Measurements from ENCODE around the gene ZNF655. TPM values are rescaled to one million over a fixed set of nuclear protein-coding genes. Genes with fewer than 3 reads are reported as not detected.
"Not testable (repeated sequence)": the region's sequence is repeated elsewhere in the genome, so short reads cannot be mapped to it uniquely, and the experiment has no call there.

Gene ZNF655
- total RNA-seq, 1 donor from 2014 or later = 76.2 TPM

DNA sequence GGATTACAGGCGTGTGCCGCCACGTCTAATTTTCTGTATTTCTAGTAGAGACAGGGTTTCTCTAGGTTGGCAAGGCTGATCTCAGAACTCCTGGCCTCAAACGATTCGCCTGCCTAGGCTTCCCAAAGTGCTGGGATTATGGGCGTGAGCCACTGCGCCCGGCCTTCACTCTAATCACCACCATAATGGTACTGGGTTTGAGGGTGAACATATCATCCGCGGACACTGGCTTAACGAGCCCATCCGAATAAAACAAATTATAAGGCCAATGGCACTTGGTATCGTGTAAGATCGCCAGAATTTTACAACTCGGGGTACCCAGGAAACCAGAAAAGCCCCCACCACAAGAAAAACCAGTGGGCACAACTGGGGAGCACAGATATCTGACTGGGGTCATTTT is 7.1 kb upstream of the ZNF655 start:
- intact Hi-C loops (cut with micrococcal nuclease) = loop anchor here (10.0 kb wide), 3 partner anchors 77 to 533 kb away; partner anchors contain the start of genes COPS6, ZKSCAN1, ZNF3 and ZNF789
- H3K27me3 Mint-ChIP-seq = no peaks in the 10 kb centered on the region
- peaks cover 61% of the 10 kb centered on the region for H3K36me3 Mint-ChIP-seq (ENCODE audit: low read depth)
- peak overlapping the region; percentile 94 for H3K4me3 Mint-ChIP-seq
- H3K27ac Mint-ChIP-seq = peak overlapping the region; percentile 91
- peaks cover 4% of the 10 kb centered on the region for H3K9me3 Mint-ChIP-seq
- DNase-seq = peak; percentile 56
- peaks cover 21% of the 10 kb centered on the region for H3K4me1 Mint-ChIP-seq

DNA sequence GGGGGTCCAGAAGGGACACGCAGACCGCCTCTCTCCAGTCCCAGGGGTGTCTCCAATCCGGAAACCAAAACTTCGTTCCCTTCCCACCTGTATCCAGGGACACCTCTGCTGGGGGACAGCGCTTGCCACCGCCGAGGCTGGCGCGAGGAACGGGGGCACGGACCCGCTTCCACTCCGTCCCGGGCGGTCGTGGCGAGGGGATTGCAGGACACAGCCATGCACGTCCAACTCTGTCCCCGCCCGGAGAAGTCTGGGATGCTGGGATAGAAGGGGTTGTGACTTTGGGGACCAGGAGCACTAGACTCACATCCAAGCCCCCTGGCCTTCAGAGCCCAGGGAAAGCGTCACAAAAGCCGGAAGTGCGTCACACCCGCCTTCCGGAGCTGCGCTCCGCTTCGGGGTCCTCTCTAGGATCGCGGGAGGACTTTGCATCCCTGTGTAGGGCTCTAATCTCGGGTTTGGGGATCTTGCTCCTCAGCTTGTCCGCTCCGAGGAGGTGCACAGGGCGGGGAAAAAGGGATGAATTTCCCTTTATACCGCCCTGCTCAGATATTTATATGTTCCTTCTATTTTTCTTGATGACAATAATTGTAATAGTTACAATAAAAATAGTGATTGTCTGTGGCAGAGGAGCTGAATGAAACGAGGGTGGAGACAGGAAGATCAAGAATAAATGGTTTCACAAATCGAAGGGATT is 6.5 kb upstream of the ZNF655 start, which contains the start of gene FAM200A:
Gene FAM200A, minus strand, starts transcription at position 348 of the 697 bp plus-strand sequence. CDS start 3,707 bp downstream, outside the sequence.
- intact Hi-C loops (cut with micrococcal nuclease) = loop anchor here (1.0 to 10.0 kb wide), 6 partner anchors 48 to 533 kb away; partner anchors contain the start of genes COPS6, ZKSCAN1, ZKSCAN5 and ZNF3
- peaks cover 4% of the 10 kb centered on the region for H3K9me3 Mint-ChIP-seq
- H3K27me3 Mint-ChIP-seq = no peaks in the 10 kb centered on the region
- DNase-seq = peak; percentile 95
- peak within 1 kb of the TSS; percentile 94 for H3K4me3 Mint-ChIP-seq
- peak within 1 kb of the TSS; percentile 91 for H3K27ac Mint-ChIP-seq
- H3K4me1 Mint-ChIP-seq = peaks cover 21% of the 10 kb centered on the region
- peaks cover 61% of the 10 kb centered on the region for H3K36me3 Mint-ChIP-seq (ENCODE audit: low read depth)

DNA sequence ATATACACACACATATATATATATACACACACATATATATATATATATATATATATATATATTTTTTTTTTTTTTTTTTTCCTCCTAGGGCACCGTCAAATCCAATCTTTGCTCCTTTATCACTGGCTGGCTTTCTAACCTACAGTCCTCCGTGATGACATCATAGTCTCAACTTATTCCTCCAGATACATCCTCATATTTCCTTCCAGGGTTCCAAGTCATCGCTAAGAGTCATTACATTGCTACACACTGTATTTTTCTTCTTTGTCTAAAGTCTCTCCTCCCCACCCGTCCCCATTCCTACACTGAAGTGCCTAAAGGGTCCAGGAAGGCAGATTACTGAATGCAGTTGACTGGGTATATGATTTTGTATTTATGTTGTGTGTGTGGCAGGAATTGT is 5.4 kb upstream of the ZNF655 start:
- H3K27me3 Mint-ChIP-seq = no peaks in the 10 kb centered on the region
- DNase-seq = no peak
- peaks cover 4% of the 10 kb centered on the region for H3K9me3 Mint-ChIP-seq
- no peak overlapping the region for H3K4me3 Mint-ChIP-seq
- no peak overlapping the region for H3K27ac Mint-ChIP-seq
- intact Hi-C loops (cut with micrococcal nuclease) = loop anchor here (10.0 kb wide), 3 partner anchors 78 to 532 kb away; partner anchors contain the start of genes COPS6, ZKSCAN1, ZNF3 and ZNF789
- peaks cover 28% of the 10 kb centered on the region for H3K4me1 Mint-ChIP-seq
- H3K36me3 Mint-ChIP-seq (ENCODE audit: low read depth) = peaks cover 60% of the 10 kb centered on the region

DNA sequence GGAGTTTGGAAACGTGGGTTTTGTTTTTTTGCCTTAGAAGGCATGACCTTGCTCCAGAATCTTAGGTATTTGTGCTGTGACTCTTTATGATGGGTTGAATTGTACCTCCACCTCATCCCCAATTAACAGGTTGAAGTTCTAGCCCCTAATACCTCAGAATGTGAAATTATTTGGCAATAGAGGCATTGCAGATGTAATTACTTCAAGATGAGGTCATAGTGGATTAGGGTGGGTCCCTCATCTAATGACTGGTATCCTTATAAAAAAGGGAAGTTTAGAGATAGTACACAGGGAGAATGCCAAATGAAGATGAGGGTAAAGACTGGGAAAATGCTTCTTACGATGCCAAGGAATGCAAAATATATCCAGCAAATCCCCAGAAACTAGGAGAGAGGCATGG is 3.5 kb upstream of the ZNF655 start:
- no peak for DNase-seq
- Mint-ChIP-seq H3K27ac (no peak overlapping the region), H3K36me3 (ENCODE audit: low read depth) (peaks cover 50% of the 10 kb centered on the region), H3K4me1 (peaks cover 29% of the 10 kb centered on the region), H3K9me3 (no peaks in the 10 kb centered on the region), H3K27me3 (no peaks in the 10 kb centered on the region), H3K4me3 (no peak overlapping the region)
- intact Hi-C loops (cut with micrococcal nuclease) = loop anchor here (10.0 kb wide), 3 partner anchors 80 to 530 kb away; partner anchors contain the start of genes COPS6, ZKSCAN1, ZNF3 and ZNF789

DNA sequence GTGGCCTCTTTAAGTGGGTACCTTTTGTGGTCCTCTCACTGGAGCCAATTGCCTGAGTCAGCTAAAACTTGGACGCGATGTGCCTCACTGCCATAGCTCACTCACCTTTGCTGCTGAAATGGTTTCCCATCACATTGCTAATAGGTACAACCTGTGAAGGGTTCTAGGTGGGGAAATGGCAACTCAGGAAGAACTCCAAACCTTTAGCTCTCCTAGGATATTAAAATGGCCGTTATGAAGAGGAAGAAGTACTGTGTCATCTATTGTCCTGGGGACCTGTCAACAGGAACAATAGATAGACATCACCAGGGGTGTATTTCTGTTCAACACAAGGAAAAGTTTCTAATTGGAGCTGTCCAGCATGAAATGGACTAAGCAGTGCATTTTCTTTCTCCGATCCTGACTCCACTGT is 1.2 kb upstream of the ZNF655 start:
- intact Hi-C loops (cut with micrococcal nuclease) = loop anchor here (10.0 kb wide), 3 partner anchors 82 to 528 kb away; partner anchors contain the start of genes COPS6, ZKSCAN1, ZNF3 and ZNF789
- Mint-ChIP-seq H3K27ac (peak overlapping the region; percentile 99), H3K4me1 (peaks cover 40% of the 10 kb centered on the region), H3K9me3 (no peaks in the 10 kb centered on the region), H3K4me3 (peak overlapping the region; percentile 100), H3K27me3 (no peaks in the 10 kb centered on the region), H3K36me3 (ENCODE audit: low read depth) (peaks cover 60% of the 10 kb centered on the region)
- DNase-seq = peak; percentile 56

DNA sequence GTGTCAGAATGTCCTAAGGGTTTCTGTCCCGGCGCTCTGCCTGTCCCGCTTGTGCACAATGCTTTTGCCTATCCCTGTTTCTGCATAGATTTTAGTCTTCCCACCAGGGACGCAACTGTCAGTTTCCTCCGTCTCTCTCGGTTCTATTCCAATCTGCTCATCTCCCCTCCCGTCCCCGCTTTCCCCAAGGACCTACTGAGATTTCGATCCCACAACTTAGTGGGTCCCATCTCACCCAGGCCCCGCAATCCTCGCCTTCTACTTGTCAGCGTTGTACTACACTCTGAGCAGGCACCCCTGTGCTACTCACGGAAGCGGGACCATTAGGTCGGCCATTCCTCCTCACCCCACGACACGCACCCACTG is 519 bp upstream of the ZNF655 start:
- intact Hi-C loops (cut with micrococcal nuclease) = loop anchor here (1.0 to 10.0 kb wide), 7 partner anchors 23 to 527 kb away; partner anchors contain the start of genes BUD31, COPS6, PDAP1 and ZKSCAN1
- Mint-ChIP-seq H3K36me3 (ENCODE audit: low read depth) (peaks cover 64% of the 10 kb centered on the region), H3K27ac (peak overlapping the region; percentile 99), H3K4me3 (peak overlapping the region; percentile 100), H3K4me1 (peaks cover 42% of the 10 kb centered on the region), H3K9me3 (no peaks in the 10 kb centered on the region), H3K27me3 (no peaks in the 10 kb centered on the region)
- DNase-seq = no peak

DNA sequence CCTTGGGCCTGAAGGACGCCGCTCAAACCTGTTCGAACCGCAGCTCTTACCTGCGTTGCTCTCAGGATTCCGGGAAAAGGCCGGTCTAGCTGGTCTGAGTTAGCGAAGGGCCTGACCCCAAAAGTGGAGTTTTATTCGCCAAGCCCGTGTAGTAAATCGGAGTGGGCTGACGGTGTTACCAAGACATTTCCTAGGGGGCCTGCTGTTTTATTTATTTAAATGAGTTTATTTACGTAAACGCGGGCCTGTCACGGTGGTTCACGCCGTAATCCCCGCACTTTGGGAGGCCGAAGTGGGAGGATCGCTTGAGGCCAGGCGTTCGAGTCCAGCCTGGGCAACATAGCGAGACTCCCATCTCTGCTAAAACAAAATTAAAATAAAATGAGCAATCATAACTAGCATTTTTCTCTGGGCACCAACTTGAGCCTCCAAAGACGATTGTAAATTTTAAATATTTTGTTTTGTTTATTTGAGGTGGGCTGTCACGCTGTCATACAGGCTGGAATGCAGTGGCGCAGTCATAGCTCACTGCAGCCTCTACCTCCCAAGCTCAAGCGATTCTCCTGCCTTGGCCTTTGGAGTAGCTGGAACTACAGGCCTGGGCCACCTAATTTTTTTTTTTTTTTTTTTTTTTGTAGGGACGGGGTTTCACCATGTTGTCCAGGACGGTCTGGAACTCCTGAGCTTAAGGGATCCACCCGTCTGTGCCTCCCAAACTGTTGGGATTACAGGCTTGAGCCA is 903 bp downstream of the ZNF655 start:
- Mint-ChIP-seq H3K27ac (peak overlapping the region; percentile 99), H3K9me3 (no peaks in the 10 kb centered on the region), H3K4me3 (peak overlapping the region; percentile 100), H3K36me3 (ENCODE audit: low read depth) (peaks cover 68% of the 10 kb centered on the region), H3K27me3 (no peaks in the 10 kb centered on the region), H3K4me1 (peaks cover 44% of the 10 kb centered on the region)
- intact Hi-C loops (cut with micrococcal nuclease) = loop anchor here (2.0 to 10.0 kb wide), 6 partner anchors 21 to 525 kb away; partner anchors contain the start of genes BUD31, COPS6, PDAP1 and ZKSCAN1
- DNase-seq = no peak

DNA sequence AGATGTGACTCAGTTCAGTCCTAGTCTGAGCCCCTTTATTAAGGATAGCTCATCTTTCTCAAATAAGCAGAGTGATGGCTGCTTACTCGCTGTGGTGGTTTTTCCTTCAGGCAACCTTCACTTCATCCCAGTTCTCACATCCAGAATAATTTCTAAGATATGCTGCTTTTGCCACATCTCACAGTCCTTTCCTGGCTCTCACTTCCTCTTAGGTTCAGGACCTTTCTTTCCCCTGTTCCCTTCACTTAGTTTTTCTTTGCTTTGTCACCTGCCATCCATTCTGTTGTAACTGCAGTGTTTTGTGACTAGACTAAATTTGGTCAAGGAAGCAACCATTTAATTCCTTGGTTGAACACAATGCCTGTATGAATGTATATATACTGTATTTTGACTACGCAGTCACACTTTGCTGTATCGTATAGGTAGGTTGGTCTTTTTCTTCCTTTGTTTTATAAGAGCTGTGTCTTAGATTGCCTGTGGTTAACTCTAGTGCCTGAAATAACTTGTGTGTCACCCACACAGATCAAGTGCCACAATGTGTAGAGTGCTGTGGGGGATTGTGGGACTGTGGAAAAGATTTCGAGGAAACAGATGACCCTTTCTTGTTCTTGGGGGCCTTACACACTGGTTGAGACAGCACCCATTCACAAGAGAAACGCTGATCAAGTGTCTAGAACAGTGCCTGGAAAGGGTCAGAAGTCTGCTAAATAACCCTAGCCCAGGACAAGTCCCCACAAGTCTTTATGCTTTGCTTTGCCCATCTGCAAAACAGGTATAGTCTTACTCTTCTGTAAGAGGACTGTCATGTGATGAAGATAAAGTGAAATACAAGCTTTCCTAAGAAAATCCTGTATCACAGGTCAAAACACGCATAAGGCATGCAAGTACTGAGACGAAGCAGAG is 2.6 kb downstream of the ZNF655 start:
- H3K27ac Mint-ChIP-seq = peak overlapping the region; percentile 69
- H3K27me3 Mint-ChIP-seq = no peaks in the 10 kb centered on the region
- no peak for DNase-seq
- peak overlapping the region; percentile 55 for H3K4me3 Mint-ChIP-seq
- peaks cover 45% of the 10 kb centered on the region for H3K4me1 Mint-ChIP-seq
- peaks cover 66% of the 10 kb centered on the region for H3K36me3 Mint-ChIP-seq (ENCODE audit: low read depth)
- intact Hi-C loops (cut with micrococcal nuclease) = no loop called here
- no peaks in the 10 kb centered on the region for H3K9me3 Mint-ChIP-seq

DNA sequence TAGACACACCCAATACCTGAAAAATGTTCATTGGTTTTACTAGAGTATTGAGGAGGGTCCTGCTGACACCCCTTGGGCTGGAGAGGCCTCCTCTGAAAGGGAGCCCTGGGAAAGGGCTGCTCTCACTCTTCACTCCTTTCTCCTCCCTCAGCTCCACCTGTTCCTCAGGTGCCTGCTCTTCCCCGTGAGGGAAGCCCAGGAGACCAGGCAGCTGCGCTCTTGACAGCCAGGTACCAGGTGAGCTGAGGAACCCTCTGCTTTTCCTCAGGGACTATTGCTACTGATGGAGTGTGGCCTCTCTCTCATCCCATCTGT is 3.3 kb downstream of the ZNF655 start:
- Mint-ChIP-seq H3K4me3 (no peak overlapping the region), H3K4me1 (peaks cover 44% of the 10 kb centered on the region), H3K36me3 (ENCODE audit: low read depth) (peaks cover 64% of the 10 kb centered on the region), H3K27me3 (no peaks in the 10 kb centered on the region), H3K9me3 (no peaks in the 10 kb centered on the region), H3K27ac (no peak overlapping the region)
- no peak for DNase-seq
- intact Hi-C loops (cut with micrococcal nuclease) = no loop called here

DNA sequence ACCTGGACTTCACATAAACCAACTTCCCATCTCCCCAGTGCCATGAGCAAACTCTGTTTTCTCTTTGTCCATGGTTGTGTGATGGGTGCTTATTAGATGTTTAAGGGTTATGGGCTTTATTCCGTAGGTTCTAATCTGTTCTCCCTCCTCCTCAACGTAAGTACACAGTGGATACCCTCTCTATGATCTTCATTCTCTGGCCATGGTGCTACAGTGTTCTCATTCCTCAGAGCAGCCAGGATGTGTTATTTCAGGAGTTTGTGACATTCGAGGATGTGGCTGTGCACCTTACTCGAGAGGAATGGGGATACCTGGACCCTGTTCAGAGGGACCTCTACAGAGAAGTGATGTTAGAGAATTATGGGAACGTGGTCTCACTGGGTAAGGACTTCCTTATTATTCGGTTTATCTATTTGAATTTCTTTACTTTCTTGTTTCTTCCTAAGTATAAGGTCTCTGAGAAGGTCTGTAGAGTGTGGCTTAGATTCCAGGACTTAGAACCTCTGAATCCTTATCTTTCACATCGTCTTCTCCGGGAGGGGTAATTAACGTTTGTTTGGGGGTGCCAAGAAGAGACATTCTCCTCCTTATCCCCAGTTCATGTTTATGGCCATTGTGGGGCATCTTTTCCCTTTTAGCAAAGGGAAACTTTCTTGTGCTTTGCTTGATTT is 3.8 kb downstream of the ZNF655 start:
- peak overlapping the region; percentile 60 for H3K4me3 Mint-ChIP-seq
- H3K9me3 Mint-ChIP-seq = no peaks in the 10 kb centered on the region
- intact Hi-C loops (cut with micrococcal nuclease) = no loop called here
- H3K27ac Mint-ChIP-seq = peak overlapping the region; percentile 77
- no peaks in the 10 kb centered on the region for H3K27me3 Mint-ChIP-seq
- peaks cover 60% of the 10 kb centered on the region for H3K36me3 Mint-ChIP-seq (ENCODE audit: low read depth)
- H3K4me1 Mint-ChIP-seq = peaks cover 41% of the 10 kb centered on the region
- DNase-seq = no peak

DNA sequence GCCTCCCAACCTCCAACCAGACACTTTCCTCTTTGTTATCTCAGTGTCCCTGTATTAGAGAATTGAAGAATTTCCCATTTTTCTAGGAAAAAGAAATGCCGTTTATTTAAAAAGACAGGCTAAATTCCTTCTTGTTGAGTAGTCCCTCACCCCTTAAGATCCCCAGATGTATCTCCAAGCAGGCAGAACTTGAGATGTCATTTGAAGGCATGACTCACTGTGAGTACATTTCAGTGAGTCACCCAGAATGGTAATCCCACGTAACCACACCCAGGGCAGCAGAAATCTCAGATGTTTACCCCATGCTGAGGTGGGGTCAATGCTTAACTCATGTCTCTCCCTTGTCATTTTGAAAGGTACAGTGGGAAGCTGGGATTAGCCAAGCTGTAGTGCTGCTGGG is 4.4 kb downstream of the ZNF655 start:
- peak overlapping the region; percentile 77 for H3K27ac Mint-ChIP-seq
- peaks cover 38% of the 10 kb centered on the region for H3K4me1 Mint-ChIP-seq
- peak; percentile 66 for DNase-seq
- intact Hi-C loops (cut with micrococcal nuclease) = no loop called here
- H3K9me3 Mint-ChIP-seq = no peaks in the 10 kb centered on the region
- H3K27me3 Mint-ChIP-seq = no peaks in the 10 kb centered on the region
- H3K36me3 Mint-ChIP-seq (ENCODE audit: low read depth) = peaks cover 58% of the 10 kb centered on the region
- H3K4me3 Mint-ChIP-seq = peak overlapping the region; percentile 60

DNA sequence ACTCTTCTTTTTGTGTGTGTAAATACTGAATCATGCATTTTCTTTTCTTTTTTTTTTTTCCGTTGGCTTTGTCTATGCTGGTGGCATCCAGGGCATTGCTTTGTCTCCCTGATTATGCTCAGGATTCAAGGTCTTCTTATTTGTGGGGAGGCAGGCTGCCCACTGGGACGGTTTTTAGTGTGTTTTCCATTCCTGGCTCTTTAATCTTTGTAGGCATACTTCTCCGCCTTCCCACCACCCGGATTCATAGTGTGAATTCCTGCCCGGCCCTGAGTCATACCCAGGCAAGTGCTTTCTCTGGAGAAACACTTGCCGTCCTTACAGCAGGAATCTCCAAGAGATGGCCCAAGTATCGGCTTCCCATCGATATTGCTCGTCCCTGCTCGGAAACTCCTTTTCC is 5.2 kb downstream of the ZNF655 start:
- Mint-ChIP-seq H3K27me3 (no peaks in the 10 kb centered on the region), H3K4me3 (no peak overlapping the region), H3K36me3 (ENCODE audit: low read depth) (peaks cover 55% of the 10 kb centered on the region), H3K9me3 (no peaks in the 10 kb centered on the region), H3K4me1 (peaks cover 35% of the 10 kb centered on the region), H3K27ac (no peak overlapping the region)
- no peak for DNase-seq
- intact Hi-C loops (cut with micrococcal nuclease) = no loop called here

DNA sequence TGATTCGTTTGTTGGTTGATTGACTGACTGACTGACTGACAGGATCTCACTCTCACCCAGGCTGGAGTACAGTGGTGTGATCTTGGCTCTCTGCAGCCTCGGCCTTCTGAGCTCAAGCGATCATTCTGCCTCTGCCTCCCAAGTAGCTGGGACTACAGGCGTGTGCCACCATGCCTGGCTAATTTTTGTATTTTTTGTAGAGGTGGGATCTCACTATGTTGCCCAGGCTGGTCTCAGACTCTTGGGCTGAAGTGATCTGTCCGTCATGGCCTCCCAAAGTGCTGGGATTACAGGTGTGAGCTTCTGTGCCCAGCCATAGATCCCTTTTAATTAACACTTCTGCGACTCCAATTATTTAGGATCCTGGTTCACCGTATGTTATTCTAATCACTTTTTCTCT is 10.3 kb downstream of the ZNF655 start:
- DNase-seq; H3K27ac Mint-ChIP-seq; intact Hi-C loops (cut with micrococcal nuclease); H3K4me3 Mint-ChIP-seq; H3K9me3 Mint-ChIP-seq; H3K27me3 Mint-ChIP-seq: not testable (repeated sequence)
- Mint-ChIP-seq H3K4me1 (peaks cover 10% of the 10 kb centered on the region), H3K36me3 (ENCODE audit: low read depth) (peaks cover 66% of the 10 kb centered on the region)

All from activated CD4-positive, alpha-beta T cell treated with anti-CD3 and anti-CD28 coated beads, Interleukin-2, amount 10 ng/mL, durations not matched to agents 24 days and 14 days (primary cell).